Muscle of leg (tissue), 11 donors: ENCODE measurements around the gene SEMA5B. TPM values are rescaled to one million over a fixed set of nuclear protein-coding genes. Genes with fewer than 3 reads are reported as not detected.

Experiments
- DNase-seq: peaks from one replicate; pipeline ENCODE4 v3.0.0; 2013
- H3K27ac ChIP-seq: one replicate; pipeline ENCODE4 v1.5.1; 2013; ENCODE audit warnings: mild to moderate bottlenecking, low read length, control low read depth
- H3K27me3 ChIP-seq: one replicate; pipeline ENCODE4 v1.6.1; 2013; ENCODE audit warnings: low read length; ENCODE audit not compliant: control insufficient read depth, insufficient read depth
- H3K36me3 ChIP-seq: one replicate; pipeline ENCODE4 v1.6.1; 2013; ENCODE audit warnings: low read length; ENCODE audit not compliant: control insufficient read depth, insufficient read depth
- H3K4me1 ChIP-seq: one replicate; pipeline ENCODE4 v1.6.1; 2013; ENCODE audit warnings: low read length; ENCODE audit not compliant: control insufficient read depth, insufficient read depth
- H3K4me3 ChIP-seq: one replicate; pipeline ENCODE4 v1.5.1; 2013; ENCODE audit warnings: low read length, control low read depth
- H3K9me3 ChIP-seq: replicated peaks from 2 replicates; pipeline ENCODE4 v1.6.1; 2013; ENCODE audit warnings: low read depth, low read length; ENCODE audit not compliant: control insufficient read depth
- WGBS: methylation state at CpG from one replicate; pipeline ENCODE4 v1.1.5; 2013; ENCODE audit warnings: missing lambda C conversion rate; ENCODE audit not compliant: insufficient coverage; 5-methylcytosine and 5-hydroxymethylcytosine counted together
- polyA plus RNA-seq, 8 donors: library from polyadenylated mRNA; unstranded; fragments of 120-200 nt; gene quantifications; one replicate each; pipeline versions ENCODE4 v1.2.1 to v1.2.3, GENCODE V29; 2013; ENCODE audit warnings: inconsistent platforms in 1 of 8, low replicate concordance in 1 of 8; ENCODE audit not compliant: insufficient read length in 8 of 8, insufficient read depth in 1 of 8
- total RNA-seq: library from RNA; stranded (reverse); fragments of 120-200 nt; gene quantifications from one replicate; pipeline ENCODE4 v1.2.4, GENCODE V29; 2013

SEMA5B gene
- total and polyA plus RNA-seq, 9 donors = 14.3 to 35.4 (median 25.7) TPM

- 55% methylated on average over 7 of the region's 14 CpGs for WGBS
- no peaks in the 10 kb centered on the region for H3K36me3 ChIP-seq
- H3K27me3 ChIP-seq = peaks cover 3% of the 10 kb centered on the region
- no peaks in the 10 kb centered on the region for H3K9me3 ChIP-seq
- H3K4me1 ChIP-seq = peaks cover 17% of the 10 kb centered on the region
- H3K27ac ChIP-seq = no peak overlapping the region
- no peak overlapping the region for H3K4me3 ChIP-seq
- DNase-seq = peak; percentile 80
Measured at GRCh38 chr3:122930063-122930997, 97.2 kb downstream of the SEMA5B start.

GRCh38 chr3:122929188-122930062, 98.1 kb downstream of the SEMA5B start:
- no peak overlapping the region for H3K4me3 ChIP-seq
- WGBS = 6% methylated on average over 2 of the region's 12 CpGs
- H3K9me3 ChIP-seq = no peaks in the 10 kb centered on the region
- H3K27me3 ChIP-seq = peaks cover 3% of the 10 kb centered on the region
- no peak overlapping the region for H3K27ac ChIP-seq
- DNase-seq = peak; percentile 25
- H3K36me3 ChIP-seq = no peaks in the 10 kb centered on the region
- H3K4me1 ChIP-seq = peaks cover 17% of the 10 kb centered on the region

GRCh38 chr3:122928396-122929187, 99.0 kb downstream of the SEMA5B start:
- H3K4me3 ChIP-seq = no peak overlapping the region
- no peak overlapping the region for H3K27ac ChIP-seq
- H3K9me3 ChIP-seq = no peaks in the 10 kb centered on the region
- no peaks in the 10 kb centered on the region for H3K36me3 ChIP-seq
- H3K27me3 ChIP-seq = peaks cover 3% of the 10 kb centered on the region
- no peak for DNase-seq
- WGBS = 80% methylated on average over 20 of the region's 24 CpGs
- H3K4me1 ChIP-seq = peaks cover 17% of the 10 kb centered on the region

GRCh38 chr3:122927726-122928125, 99.8 kb downstream of the SEMA5B start:
- no peak overlapping the region for H3K4me3 ChIP-seq
- no peak overlapping the region for H3K27ac ChIP-seq
- DNase-seq = no peak
- 85% methylated on average over 10 of the region's 10 CpGs for WGBS
- H3K27me3 ChIP-seq = peaks cover 11% of the 10 kb centered on the region
- H3K4me1 ChIP-seq = peaks cover 17% of the 10 kb centered on the region
- H3K36me3 ChIP-seq = no peaks in the 10 kb centered on the region
- no peaks in the 10 kb centered on the region for H3K9me3 ChIP-seq

GRCh38 chr3:122926811-122927210, 100.8 kb downstream of the SEMA5B start:
- Histone ChIP-seq H3K4me3 (no peak overlapping the region), H3K4me1 (peaks cover 23% of the 10 kb centered on the region), H3K27me3 (peaks cover 19% of the 10 kb centered on the region), H3K9me3 (no peaks in the 10 kb centered on the region), H3K36me3 (no peaks in the 10 kb centered on the region), H3K27ac (no peak overlapping the region)
- DNase-seq = no peak
- no CpG with 5 or more reads among the region's 3 CpGs for WGBS

GRCh38 chr3:122926322-122926721, 101.2 kb downstream of the SEMA5B start:
- H3K27ac ChIP-seq = no peak overlapping the region
- no peak for DNase-seq
- H3K9me3 ChIP-seq = no peaks in the 10 kb centered on the region
- peaks cover 23% of the 10 kb centered on the region for H3K4me1 ChIP-seq
- peaks cover 24% of the 10 kb centered on the region for H3K27me3 ChIP-seq
- 77% methylated on average over 19 of the region's 20 CpGs for WGBS
- no peak overlapping the region for H3K4me3 ChIP-seq
- H3K36me3 ChIP-seq = no peaks in the 10 kb centered on the region

- Histone ChIP-seq H3K9me3 (no peaks in the 10 kb centered on the region), H3K36me3 (peaks cover 3% of the 10 kb centered on the region), H3K27ac (no peak overlapping the region), H3K27me3 (peaks cover 29% of the 10 kb centered on the region), H3K4me1 (peaks cover 23% of the 10 kb centered on the region), H3K4me3 (no peak overlapping the region)
- no peak for DNase-seq
- 83% methylated on average over 1 of the region's 1 CpG for WGBS
Measured at GRCh38 chr3:122925756-122926155, 101.8 kb downstream of the SEMA5B start.

- Histone ChIP-seq H3K9me3 (no peaks in the 10 kb centered on the region), H3K4me1 (peaks cover 9% of the 10 kb centered on the region), H3K4me3 (no peak overlapping the region), H3K36me3 (peaks cover 3% of the 10 kb centered on the region), H3K27ac (no peak overlapping the region), H3K27me3 (peaks cover 31% of the 10 kb centered on the region)
- 50% methylated on average over 2 of the region's 2 CpGs for WGBS
- no peak for DNase-seq
Measured at GRCh38 chr3:122924056-122924455, 103.5 kb downstream of the SEMA5B start.

- DNase-seq = no peak
- Histone ChIP-seq H3K4me1 (peaks cover 6% of the 10 kb centered on the region), H3K4me3 (no peak overlapping the region), H3K27me3 (peaks cover 31% of the 10 kb centered on the region), H3K36me3 (peaks cover 3% of the 10 kb centered on the region), H3K27ac (no peak overlapping the region), H3K9me3 (no peaks in the 10 kb centered on the region)
- WGBS = no CpG with 5 or more reads among the region's 6 CpGs
Measured at GRCh38 chr3:122923611-122924010, 104.0 kb downstream of the SEMA5B start.
